CD4-positive, alpha-beta T cell treated with Interleukin-4 for 1 hour (primary cell): ENCODE measurements around the gene CHRNA5.

ENCODE experiments used
- DNase-seq, 2 donors: peaks; one replicate each; pipeline ENCODE4 v3.0.0-alpha.2; 2020 to 2022

The CHRNA5 gene

GRCh38 chr15:78640527-78641101, 75.3 kb downstream of the CHRNA5 start:
- DNase-seq, result no peak

- no peak for DNase-seq
Observed at GRCh38 chr15:78641102-78641748, 75.9 kb downstream of the CHRNA5 start, which contains the start of gene CHRNB4. Gene CHRNB4, minus strand, starts transcription at chr15:78641210. Its CDS starts 77 bp downstream, at chr15:78641133.

- no peak for DNase-seq
Observed at GRCh38 chr15:78641749-78642275, 76.5 kb downstream of the CHRNA5 start.

GRCh38 chr15:78642331-78642730, 77.0 kb downstream of the CHRNA5 start:
- no peak for DNase-seq
